GM19463 (cell line): ENCODE measurements around the gene TMEM167A.

ENCODE experiments used
- ATAC-seq: cut with Tn5 transposase; IDR thresholded peaks from one replicate; pipeline ENCODE4 v1.9.1; 2021; ENCODE audit warnings: mild to moderate bottlenecking, moderate library complexity; ENCODE audit not compliant: unreplicated experiment

TMEM167A gene

DNA sequence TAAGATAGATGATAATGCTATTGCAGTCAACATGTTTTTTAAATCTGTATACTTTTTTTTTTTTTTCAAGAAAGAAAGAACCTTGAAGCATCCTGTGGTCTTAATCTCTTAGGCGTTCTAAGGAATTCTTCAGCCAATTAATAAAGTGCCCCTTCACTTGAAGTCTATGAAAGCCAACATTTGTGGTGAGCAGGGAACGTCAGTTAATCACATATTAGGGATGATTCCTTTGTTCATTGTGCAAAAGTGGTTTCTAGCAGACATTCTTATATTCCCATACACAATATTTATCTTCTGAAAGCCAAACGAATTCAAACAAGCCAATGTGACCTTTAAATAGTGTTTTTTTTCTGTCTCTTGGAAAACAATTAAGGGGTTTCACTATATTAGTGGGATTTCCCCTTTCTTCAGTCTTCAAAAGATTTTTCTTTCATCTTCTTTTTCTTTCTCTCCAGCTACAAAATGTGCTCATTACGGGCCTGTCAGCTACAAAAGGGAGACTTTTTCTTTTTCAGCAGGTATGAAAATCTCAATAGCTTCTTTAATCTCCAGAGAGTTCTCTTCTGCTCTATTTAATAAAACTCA lies 40.1 kb downstream of the TMEM167A start:
- no peak for ATAC-seq

DNA sequence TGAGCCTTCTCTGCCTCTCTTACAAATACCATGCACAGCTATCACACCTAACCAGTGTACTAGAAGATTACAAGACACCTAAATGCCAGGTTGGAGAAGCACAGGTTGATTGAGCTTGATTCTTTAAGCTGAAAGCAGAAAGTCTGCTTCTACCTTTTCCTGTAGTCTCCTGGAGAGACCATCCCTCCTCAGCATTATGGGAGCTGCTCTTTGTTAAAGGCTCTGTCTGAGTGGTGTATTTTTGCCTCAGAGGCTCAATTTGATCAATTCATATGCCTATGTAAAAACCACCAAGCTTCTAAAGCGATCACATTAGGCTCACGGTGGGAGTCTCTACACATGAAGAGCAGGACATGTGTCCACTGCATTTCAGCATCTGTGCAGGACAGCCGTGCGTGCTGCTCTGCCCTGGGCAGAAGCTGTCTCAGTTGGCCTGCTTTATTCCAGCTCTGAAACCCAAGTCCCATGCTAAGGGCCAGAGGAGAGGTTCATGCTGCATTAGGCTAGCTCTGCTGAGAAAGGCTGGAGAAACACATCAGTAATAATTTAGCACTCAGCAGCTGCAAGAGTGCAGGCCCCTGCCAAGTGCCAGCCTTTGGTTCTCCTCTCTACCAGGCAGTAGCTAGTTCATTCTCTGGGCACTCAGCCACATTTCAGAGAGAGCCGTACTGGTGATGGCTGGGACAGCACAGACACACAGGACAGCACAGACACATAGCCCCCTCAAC lies 41.7 kb downstream of the TMEM167A start:
- ATAC-seq = no peak

GRCh38 chr5:83034528-83035207 lies 42.5 kb downstream of the TMEM167A start:
- no peak for ATAC-seq

GRCh38 chr5:83034036-83034435 lies 43.2 kb downstream of the TMEM167A start:
- no peak for ATAC-seq

- ATAC-seq = no peak
Observed at GRCh38 chr5:83031381-83031780, 45.8 kb downstream of the TMEM167A start.

DNA sequence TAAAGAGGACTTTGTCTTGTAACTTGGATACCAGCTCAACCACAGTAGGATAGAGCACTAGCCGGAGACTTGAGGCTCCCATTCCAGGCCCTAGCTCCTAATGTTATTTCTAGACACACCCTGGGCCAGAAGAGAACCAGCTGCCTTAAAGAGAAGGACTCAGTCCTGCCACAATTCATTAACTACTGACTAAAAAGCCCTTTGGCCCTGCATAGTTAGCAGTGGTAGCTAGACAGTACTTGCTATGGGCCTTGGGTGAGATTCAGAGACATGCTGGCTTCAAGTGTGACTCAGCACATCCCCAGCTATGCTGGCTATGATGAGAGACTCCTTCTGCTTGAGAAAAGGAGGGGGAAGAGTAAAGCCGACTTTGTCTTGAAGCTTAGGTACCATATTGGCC lies 47.3 kb downstream of the TMEM167A start:
- ATAC-seq = no peak

DNA sequence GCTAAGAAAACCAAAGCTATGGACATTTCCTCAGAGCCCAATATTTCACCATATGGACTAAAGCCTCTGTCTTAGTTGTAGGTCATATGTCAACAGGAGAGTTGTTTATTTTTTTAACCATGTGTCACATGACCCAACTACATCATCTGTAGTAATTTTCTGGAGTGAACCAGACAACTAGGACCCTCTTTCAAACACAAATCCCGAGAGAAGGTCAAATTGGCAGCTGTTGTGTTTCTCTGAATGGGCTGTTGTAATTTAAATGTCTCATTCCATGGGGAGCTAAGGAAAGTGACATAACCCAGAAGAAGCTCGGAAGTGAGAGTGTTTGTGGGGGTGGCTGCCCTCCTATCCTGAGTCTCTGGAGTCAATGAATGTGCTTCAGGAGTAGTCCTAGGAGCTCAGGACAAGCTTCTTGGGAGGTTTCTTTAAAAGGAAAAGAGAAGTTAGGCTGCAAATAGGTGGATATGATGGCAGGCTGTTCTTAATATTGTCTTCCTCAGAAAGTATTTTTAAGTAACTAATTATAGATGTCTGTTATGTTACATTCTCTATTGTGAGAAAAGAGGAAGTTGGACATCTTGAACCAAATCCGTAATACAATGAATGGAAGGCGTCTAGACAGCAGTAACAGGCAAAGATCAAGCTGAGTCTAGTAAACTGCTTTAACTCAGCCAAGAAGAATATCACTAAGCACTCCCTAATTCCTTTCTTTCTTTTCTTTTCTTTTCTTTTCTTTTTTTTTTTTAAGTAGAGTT lies 50.1 kb downstream of the TMEM167A start:
- ATAC-seq = peak; percentile 47

GRCh38 chr5:83026516-83026915 lies 50.7 kb downstream of the TMEM167A start:
- peak; percentile 69 for ATAC-seq

DNA sequence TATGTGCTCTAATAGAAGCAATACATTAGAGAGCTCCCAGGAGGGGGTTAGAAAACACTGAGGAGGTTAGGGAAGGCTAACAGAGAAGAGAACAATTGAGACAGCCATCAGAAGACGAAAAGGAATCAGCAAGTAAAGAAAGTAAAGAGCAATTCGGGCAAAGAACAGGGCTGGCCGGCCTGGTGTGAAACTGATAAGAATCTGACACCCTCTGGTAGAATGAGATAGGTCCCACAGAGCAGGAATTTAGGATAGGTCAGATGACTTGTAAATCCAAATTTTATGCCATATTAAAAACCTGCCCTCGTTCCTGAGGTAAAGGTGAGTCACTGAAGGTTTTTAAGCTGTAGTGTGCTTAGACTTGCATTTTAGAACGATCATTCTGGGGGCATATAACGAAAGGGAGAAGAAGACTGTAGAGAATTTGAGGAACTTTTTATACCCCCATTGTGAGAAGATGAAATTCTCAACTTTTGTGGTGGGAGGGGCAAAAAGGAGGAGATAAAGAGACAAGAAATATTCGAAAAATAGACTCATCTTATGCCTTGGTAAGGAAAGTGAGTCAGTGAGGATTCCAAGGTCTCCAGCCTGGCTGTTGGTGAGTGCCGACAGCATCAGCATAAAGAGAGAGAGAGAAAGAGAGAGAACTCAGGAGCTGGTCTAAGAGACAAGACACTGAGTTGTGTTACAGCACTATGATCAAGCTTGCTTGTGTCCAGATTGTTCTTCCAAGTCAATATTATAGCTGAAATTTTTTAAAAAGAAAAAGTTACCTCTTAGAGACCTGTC lies 51.3 kb downstream of the TMEM167A start:
- no peak for ATAC-seq

GRCh38 chr5:83022334-83022733 lies 54.9 kb downstream of the TMEM167A start:
- no peak for ATAC-seq

DNA sequence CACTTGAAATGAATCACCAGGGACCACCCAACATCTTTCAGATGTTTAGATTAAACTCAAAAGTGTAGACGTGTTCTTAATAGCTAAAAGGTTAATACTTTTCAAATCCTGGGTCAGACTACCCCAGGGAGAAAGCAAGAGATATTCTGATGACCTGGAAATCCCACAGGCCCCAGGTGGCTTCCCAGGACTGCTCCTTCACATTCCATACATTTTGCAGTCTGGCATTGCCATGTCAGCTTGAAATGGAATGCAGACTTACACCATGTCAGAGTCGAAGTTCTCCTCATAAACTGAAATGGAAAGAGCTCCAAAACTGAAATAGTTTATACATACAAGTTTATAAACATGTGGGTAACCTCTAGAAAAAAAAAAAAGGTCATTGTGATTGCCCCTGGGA lies 61.5 kb downstream of the TMEM167A start:
- ATAC-seq = no peak

- peak; percentile 99 for ATAC-seq
Observed at GRCh38 chr5:83011985-83012384, 65.2 kb downstream of the TMEM167A start.

- no peak for ATAC-seq
Observed at GRCh38 chr5:83009408-83009807, 67.8 kb downstream of the TMEM167A start.

DNA sequence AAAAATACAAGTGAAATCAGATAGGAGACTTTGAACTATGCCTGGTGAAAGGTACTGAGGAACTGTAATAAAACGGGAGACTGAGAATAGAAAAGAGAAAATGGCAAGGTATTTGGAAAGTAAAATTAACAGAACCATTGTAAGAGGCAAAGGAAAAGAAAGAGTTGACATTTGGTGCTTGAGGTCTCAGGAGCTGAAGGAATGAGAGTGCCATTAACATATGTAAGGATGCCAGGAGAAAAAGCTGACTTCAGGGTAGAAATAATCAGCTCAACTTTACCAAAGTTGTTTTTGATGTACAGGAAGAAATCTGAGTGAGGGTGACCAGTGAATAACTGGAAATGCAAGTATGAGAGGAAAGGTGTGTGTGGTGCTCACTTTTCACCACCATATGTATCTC lies 69.4 kb downstream of the TMEM167A start:
- ATAC-seq = no peak

- ATAC-seq = no peak
Observed at GRCh38 chr5:83006683-83007283, 70.4 kb downstream of the TMEM167A start.

- ATAC-seq = no peak
Observed at GRCh38 chr5:83003791-83004190, 73.4 kb downstream of the TMEM167A start.
